Measurements from ENCODE around the gene GDF10.

DNA sequence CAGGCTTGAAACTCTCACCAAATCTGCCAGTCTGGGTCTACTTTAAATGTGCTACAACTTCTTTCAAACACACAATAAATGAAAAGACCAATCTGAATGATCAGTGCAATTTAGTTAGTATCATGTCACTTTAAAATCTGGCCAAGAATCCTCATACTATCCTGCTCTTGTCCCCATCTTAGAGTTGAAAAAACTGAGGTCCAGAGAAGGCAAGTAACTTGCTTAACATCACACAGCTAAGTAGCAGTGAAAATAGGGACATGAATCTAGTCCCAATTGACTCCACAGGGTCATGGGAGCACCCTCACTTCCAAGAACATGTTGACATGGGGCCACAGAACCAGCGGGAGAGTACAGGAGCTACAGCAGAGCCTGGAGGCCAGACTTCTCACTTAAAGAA lies 3.1 kb upstream of the GDF10 start:
- TF ChIP-seq, protein P1, sequence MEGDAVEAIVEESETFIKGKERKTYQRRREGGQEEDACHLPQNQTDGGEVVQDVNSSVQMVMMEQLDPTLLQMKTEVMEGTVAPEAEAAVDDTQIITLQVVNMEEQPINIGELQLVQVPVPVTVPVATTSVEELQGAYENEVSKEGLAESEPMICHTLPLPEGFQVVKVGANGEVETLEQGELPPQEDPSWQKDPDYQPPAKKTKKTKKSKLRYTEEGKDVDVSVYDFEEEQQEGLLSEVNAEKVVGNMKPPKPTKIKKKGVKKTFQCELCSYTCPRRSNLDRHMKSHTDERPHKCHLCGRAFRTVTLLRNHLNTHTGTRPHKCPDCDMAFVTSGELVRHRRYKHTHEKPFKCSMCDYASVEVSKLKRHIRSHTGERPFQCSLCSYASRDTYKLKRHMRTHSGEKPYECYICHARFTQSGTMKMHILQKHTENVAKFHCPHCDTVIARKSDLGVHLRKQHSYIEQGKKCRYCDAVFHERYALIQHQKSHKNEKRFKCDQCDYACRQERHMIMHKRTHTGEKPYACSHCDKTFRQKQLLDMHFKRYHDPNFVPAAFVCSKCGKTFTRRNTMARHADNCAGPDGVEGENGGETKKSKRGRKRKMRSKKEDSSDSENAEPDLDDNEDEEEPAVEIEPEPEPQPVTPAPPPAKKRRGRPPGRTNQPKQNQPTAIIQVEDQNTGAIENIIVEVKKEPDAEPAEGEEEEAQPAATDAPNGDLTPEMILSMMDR (IDR thresholded peaks at IDR 0.05; ENCODE audit: control extremely low read depth in 1 of 3, insufficient read depth in 1 of 3, low read depth in 1 of 3, low read length in 3 of 3): no peak
- no peak for TF ChIP-seq POLR2AphosphoS5 (IDR thresholded peaks at IDR 0.05; ENCODE audit: low read depth, low read length)
- TF ChIP-seq POLR2A (IDR thresholded peaks at IDR 0.05; ENCODE audit: control extremely low read depth in 1 of 2, low read depth in 2 of 2, low read length in 2 of 2): no peak
